ENCODE data around the gene FRMD8.

FRMD8 gene

DNA sequence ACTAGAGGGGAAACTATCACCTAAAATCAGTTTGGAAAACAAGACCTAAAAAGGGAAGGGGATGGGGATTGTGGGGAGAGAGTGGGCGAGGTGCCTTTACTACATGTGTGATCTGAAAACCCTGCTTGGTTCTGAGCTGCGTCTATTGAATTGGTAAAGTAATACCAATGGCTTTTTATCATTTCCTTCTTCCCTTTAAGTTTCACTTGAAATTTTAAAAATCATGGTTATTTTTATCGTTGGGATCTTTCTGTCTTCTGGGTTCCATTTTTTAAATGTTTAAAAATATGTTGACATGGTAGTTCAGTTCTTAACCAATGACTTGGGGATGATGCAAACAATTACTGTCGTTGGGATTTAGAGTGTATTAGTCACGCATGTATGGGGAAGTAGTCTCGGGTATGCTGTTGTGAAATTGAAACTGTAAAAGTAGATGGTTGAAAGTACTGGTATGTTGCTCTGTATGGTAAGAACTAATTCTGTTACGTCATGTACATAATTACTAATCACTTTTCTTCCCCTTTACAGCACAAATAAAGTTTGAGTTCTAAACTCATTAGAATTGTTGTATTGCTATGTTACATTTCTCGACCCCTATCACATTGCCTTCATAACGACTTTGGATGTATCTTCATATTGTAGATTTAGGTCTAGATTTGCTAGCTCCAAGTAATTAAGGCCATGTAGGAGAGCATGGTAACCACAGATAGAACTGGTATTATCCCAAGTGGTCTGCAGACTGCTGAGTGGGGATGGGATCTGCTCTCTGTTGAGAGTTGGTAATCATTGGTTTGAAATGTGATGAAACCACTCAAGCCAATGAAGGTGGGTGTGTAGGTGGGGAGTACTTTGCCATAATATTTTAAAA lies 39.8 kb downstream of the FRMD8 start:
- DNase-seq: no peak

DNA sequence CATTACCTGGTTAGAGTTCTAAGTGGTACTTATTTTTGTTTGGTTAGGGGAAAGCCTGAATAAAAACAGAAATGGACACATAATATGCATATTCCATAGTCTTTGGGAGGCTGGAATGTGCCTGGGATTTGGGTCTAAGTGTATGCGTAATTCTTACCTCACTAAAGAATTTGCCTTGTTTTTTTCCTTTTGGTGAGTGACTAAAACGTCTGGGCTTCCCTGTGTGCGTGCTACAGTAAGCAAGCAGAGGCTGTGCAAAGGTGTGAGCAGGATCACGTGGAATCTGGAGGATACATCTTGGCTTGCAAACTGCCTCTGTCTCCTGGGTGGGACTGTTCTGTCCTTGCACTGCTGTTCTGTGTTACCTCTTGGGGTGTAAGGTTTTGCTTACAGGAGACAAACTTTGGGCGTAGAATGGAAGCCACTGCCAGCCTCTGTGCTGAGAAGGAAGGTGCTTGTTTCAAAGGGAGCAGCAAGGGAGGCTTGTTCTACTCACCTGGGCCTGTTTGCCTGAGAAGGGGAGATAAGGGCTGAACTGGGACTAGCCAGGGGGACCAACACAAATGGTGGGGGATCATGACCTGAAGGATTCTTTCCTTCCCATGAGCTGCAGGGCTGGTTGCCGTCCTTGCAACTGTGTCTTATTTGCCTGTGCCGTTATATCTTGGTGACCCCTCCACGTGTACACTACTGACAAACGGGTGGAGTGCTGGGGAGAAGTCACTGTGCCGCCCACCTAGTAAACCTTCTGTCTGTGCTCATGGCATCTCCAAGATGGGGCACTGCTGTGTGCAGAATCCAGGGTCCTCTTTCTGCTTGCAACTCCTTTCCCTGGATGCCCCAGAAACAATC lies 40.6 kb downstream of the FRMD8 start:
- no peak for DNase-seq

DNA sequence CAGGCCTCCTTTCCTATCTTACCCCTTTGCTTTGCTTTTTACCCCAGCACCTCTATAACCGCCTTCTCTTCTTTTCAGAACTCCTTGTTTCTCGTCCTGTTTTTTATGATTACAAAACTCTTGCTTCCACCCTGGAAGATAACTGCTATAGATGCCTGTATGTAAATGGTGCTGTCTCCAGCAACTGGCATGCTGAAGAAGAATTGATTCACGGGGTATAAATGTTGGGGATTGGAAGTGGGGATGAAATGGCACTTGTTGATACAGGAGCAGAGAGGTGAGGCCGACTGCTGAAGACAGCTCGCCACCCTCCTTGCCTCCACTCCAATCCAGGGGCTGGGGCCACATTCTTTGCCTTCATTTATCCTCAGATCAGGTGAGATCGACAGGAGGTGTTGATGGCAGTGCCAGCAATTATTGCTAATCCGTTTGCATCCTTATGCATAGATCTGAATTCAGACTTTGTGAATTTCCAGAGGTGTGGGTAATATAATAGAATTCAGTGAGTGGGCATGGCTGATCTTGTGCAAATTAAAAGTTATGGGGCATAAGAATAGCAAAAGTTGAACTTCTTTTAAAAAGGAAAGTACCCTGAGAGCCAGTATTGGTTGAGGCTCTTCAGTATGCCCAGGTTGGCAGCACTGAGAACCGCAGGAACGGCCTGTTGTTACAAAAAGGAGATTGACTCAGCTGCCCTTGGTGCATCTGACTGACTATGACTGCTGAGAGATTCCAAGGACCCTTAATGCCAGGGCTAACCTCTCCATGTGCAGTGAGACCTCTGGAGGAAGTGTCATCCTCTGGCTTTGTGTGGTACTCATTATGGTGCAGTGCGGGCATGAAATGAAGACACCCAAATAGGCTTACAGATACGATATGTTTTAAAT lies 41.5 kb downstream of the FRMD8 start:
- no peak for DNase-seq

DNA sequence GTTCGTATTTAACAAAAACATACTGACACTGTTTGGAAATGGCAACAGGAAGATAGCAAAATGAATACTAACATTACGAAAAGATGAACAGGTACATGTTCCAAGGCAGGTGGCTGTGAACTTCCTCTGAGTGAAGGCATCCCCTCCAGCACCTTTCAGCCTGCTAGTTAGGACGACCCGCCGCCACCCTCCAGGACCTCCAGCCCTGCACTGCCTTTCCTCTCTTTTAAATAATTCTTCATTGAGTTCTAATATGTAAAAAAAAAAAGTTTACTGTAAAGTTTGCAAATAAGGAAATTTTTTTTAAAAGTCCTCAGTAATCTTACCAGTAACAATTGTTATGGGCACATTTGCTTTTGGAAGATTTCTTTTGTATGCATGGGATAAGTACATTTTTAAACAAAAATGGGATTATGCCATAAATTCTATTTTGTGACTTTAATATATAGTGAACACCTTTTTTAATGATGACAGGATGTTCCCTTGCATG lies 42.2 kb downstream of the FRMD8 start:
- DNase-seq: no peak

DNA sequence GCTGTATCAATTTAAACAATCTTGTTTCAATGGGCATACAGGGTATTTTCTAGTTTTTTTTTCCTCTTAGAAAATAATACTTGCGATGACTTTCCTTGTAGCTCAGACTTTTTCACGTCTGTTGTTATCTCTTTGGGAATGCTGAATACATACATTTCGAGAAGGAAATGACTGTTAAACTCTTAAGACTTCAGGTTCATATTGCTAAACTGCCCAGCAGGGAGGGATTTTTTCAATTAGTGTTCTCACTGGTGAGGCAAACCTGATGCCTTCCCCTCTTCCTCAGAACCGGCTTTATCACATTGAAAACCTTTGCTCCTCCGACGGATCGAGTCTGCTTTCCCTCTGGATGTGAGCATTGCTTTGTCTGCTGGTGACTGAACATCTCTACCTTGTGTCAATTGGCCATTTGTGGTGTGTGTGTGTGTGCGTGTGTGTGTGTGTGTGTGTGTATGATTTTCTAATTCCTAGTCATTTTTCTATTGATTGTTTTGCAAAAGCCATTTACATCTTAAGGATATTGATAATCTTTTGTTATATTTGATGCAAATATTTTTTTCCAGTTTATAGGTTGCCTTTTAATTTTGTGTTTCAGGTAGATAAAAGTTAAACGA lies 42.7 kb downstream of the FRMD8 start:
- DNase-seq: no peak

DNA sequence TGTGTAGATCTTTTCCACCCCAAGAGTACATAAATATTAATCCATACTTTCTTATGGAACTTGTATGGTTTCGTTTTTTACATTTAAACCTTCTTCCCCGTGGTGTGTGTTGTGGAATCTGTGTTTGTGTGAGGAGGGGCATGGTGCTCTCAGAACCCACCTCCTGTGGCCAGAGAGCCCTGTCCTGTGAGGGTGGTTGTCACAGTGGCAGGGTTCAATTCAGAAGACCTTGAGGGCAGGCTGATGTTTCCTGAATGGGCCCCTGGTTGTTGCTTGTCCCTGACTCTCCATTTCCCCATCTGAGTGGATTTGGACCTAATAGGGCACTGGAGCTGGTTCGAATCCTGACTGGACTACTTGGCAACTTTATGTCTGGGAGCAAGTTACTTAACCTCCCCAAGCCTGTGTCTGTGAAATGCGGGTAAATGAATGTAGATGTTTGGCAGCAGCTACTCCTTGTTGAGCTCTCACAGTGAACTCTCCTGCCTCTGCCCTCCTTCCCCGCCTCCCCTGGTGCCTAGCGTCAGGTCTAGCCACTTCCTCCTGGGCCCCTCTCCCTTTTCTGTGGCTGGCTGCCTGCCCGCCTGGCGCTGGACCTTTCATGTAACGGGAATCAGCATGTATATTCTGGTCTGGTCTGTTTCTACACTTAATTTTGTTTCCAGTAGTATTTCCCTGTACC lies 43.4 kb downstream of the FRMD8 start:
- DNase-seq: no peak

DNA sequence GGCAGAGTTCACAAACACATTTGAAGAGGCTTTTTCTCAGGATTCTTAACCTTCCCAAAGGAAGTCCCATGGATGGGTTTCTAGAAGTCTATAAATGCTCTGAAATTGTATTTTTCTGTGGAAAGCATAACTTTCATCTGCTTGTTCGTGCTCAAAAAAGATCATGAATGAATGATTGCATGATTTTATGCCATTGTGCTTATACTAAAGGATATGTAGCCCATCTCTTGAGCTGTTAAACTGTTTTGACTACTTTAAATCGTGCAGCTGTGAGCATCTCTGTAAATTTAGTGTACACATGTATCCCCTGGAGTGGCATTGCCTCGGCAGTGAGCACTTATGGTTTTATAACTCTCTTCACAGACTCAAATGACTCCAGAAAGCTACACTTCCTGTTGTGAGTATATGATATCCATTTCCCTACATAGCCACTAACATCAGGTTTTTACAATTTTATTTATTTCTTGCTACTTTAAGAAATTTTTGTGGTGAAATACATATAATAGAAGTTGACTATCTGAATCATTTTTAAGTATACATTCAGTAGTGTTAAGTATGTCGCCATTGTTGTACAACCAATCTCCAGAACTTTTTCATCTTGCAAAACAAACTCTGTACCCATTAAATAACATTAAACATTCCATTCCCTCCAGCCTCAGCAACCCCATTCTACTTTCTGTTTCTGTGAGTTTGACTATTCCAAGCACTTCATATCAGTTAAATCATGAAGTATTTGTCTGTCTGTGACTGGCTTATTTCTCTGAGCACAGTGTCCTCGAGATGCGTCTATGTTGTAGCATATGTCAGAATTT lies 44.2 kb downstream of the FRMD8 start:
- no peak for DNase-seq

DNA sequence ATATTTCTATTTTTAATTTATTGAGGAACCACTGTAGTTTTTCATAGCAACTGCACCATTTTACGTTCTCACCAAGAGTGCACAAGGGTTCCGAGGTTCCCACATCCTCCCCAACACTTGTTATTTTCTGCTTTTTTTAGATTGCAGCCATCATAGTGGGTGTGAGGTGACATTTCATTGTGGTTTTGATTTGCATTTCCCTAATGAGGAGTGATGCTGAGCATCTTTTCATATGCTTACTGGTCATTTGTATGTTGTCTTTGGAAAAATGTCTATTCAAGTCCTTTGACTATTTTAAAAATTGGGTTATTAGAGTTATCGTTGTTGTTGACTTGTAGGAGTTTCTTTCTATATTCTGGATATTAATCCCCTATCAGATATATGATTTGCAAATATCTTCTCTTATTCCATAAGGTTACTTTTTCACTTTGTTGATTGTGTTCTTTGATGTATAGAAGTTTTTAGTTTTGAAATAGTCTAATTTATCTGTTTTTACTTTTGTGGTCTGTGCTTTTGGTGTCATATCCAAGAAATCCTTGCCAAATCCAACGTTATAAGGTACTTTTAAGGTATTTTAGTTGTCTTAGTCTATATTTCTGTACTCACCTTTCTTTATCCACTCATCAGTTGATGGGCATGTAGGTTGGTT lies 45.1 kb downstream of the FRMD8 start:
- no peak for DNase-seq

DNA sequence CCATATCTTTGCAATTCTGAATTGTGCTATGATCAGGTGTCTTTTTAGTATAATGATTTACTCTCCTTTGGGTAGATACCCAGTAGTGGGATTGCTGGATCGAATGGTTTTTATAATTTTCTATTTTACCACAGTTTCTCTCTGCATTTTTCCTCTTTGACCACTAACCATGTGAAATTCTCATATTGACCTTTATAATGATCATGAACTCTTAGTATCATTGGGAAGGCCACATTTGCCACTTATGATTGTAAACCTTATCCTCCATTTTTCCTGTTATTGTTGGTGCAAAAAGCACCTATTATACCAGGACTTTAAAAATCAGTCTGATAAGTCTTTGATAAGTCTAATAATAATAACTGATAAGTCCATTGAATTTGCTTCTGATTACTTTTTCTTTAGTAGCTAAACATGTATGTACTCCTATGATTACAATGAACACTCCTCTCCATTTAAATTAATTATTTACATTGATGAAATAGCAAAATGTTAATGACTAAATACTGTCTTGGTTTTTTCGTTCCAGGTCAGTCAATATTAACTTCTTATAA lies 45.7 kb downstream of the FRMD8 start:
- DNase-seq: no peak

DNA sequence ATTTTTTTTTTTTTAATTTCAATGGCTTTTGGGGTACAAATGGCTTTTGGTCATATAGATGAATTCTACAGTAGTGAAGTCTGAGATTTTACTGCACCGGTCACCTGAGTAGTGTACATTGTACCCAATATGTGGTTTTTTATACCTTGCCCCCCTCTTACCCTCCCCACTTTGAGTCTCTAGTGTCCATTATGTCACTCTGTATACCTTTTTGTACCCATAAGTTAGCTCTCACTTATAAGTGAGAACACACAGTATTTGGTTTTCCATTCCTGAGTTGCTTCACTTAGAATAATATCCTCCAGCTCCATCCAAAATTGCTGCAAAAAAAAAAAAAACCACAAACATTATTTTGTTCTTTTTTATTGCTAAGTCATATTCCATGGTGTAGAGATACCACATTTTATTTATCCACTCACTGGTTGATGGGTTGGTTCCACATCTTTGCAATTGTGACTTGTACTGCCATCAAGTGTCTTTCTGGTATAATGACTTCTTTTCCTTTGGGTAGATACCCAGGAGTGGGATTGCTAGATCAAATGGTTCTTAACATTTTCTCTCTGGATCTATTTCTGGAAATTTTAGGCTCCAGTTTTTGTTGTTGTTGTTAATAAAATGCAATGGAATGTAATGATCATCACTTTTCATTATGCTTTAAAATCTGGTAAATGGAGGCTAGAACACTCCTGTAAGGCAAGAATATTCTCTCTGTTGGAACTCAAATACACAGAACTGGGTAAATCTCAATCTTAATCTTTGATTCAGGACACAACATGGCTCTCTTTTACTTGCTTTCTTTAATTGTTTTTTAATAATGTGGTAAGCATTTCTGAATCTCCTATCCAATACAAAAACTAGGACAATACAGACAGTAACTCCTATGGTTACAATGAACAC lies 46.5 kb downstream of the FRMD8 start:
- no peak for DNase-seq

DNA sequence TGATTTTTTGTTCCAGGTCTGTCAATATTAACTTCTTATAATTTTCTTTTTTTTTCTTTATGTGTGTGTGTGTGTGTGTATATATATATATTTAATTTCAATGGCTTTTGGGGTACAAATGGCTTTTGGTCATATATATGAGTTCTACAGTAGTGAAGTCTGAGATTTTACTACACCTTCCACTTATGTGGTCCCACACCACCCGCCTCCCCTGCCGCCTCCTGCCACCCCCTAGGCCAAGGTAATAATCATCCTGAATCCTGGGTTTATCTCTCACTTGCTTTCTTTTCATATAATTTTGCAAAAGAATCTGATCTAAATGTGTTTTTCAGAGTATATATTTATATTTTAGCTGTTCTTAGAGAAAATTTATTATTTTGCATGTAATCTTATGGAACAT lies 47.2 kb downstream of the FRMD8 start:
- DNase-seq: no peak

DNA sequence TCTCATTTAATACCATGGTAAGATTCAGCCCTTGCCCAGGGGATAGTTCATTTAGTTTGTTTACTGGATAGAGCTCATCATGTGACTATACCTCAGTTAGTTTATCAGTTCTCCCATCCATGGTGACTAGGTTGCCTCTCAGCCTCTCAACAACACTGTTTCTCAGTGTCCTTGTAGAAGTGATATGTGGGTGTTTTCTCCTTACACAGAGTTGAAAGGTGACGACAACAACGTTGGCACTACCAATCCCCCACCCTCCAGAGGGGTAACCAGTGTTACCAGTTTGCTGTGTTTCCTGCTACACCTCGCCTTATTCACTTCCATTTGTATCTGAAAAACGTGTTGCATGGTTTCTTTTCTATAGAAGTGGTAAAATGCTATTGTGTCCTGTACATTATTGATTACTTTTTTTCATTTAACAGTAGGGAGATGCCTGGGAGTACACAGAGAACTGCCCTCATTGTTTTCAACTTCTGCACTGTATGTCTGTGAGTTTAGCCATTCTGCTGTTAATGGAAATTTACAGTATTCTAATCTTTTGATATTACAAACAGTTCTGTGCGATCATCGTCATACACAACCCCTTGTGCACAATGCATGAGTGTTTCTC lies 47.7 kb downstream of the FRMD8 start:
- no peak for DNase-seq

DNA sequence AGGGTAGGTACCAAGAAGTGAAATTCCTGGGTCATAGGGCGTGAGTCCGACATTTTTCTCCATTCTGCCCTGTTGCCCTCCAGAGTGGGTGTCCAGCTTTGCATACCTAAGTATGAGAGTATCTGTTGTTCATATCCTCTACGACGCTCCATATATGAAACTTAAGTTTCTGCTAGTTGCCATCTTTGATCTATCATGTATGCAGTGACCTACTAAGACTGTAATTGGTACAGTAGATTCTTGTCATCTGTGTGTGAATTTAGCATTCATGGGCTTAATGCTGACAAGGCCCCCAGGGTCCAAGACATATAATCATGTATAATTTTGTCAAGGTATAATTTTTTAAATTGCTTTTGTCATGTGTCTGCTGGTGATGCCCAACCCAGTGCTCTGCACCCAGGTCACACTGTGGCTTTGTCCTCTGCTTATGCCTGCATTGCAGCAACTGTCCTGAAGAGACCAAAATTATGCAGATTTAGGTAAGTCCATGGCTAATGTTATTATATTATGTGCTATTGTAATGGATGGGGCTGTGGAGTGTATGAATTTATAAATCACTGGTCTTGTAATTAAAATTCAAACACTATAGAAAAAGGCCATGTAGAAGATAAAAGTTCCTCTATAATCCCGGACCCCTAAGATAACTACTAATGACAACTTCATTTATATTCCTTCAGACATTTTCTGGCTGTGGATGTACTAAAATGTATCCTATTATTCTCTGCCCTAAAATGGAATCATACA lies 48.4 kb downstream of the FRMD8 start:
- DNase-seq: no peak

DNA sequence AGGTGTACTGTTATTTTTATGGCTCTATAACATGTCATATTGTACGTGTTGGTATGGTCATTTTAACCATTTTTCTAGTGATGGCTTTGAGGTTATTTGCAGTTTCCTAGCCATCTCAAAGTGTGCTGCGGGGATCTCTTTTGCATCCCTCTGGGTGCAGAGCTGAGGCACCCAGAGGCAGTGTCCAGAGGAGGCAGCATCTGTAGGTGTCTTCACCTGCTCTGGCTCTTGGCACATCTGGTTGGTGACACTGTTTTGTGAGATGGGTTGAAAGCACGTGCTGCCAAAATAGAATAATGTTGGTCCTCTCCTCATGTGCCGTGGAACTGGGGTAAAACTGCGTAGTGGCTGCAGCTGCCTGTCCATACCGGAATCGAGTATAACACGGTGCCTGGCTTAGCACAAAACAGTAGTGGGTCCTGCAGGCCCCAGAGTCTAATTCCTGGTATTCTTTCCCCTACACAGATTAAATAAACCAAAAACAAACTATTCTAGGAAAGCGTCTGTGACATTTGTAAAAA lies 49.0 kb downstream of the FRMD8 start:
- DNase-seq: no peak

DNA sequence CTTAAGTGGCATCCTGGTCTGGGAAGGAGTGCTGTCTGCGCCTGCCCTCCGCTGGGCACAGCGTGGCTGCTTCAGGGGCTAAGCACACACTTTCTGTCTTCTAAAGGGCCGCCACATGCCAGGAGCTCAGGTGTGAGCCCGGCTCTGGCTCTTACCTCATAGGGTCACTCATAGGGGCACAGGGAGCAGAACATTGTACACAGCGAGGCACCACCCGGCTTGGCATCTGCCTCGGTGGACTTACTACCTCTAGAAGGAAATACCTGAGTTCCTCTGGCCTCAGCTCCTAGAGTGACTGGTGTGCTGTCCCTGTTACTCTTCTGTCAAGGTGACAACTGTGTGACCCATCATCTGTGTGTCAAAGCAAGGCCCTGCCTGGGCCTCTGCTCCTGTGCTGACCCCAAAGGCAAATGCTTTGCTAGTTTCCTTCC lies 49.6 kb downstream of the FRMD8 start:
- no peak for DNase-seq

DNA sequence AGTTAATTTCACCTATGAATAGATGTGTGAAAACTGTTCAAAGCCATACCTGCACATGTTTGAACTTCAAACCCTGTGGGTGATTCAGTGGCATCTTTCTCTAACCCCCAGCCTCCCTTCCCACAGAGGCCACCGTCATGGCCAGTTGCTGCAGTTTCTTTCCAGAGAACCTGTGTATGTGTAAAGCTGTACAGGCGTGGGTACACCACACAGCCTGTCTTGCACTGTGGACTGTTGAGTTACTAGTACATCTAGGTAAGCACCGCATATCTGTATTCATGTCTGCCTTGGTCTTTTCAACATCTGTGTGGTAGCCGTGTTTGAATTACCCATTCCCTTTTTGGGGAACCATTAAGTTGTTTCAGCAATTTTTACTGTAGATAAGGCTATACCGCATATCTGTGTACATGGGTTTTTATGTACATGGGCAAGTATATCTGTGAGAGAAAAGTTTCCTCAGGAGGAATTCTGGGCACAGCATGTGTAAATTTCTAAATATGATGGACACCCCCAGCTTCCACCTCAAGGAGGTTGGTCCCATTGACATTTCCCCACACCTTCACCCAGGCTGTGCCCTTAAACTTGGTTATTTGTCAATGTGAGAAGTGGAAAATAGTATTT lies 50.1 kb downstream of the FRMD8 start:
- DNase-seq: no peak

Data from NCI-H1930 (cell line).